ENCODE measurements around the gene PPP1R15B. TPM values are rescaled to one million over a fixed set of nuclear protein-coding genes. Genes with fewer than 3 reads are reported as not detected.

PPP1R15B gene
- polyA plus RNA-seq, 1 donor: 44.1 TPM

DNA sequence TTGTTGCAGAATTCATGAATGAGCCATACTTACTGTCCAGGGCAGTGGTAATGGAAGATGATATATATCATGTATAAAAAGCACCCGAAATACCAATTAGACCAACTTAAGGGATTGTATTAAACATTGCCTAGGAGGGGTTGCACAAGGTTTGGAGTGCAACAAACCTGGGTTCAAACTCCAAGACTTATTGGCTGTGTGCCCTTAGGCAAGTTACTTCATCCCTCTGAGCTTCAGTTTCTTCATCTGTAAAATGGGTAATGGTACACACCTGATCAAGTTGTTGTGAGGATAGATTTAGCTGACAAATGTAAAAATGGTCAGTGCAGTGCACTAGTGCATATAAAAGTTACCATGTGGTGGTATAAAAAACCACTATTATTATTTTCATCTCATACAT is 9.8 kb upstream of the PPP1R15B start:
- no peak for DNase-seq

DNA sequence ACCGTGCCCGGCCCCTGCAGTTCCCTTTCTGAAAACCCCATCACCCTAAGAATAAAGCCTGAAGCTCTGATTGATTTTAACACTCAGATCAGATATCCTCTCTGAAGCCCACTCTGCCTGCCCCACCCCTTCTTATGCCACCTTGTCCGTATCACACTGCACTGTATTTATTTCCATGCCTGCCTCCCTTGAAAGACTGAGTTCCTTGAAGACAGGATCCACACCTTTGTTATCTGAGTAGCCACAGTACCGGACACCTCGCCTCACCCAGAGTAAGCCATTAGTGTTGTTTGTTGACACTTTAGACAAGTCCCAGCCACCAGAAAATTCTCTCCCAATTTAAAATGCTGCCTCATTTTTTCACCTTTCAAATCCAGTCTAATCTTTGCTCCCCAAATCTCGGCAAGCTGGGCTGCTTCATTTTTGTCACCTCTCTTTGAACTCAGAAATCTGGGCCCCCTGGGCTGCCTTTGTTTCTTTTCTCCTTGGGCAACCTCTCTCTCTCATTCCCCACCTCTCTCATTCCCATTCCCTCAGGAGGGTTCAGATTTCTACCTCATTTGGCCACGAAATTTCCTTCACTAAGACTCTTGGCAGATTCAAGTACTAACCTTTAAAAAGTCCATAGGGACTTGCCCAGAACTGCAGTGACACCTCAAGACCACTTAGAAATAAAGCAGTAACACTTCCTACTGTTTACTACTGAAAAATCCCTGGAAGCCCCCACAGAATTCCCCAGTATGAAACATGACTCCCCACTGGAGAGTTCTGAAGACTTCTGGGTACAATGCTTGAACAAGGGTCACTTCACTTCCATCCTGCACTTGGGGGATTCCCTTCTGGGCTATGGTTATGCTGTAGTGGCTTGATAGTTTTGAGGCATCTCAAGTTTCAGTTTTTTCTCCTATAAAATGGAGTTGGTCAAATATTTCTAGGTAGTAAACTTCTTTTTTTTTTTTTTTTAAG is 8.7 kb upstream of the PPP1R15B start:
- no peak for DNase-seq

DNA sequence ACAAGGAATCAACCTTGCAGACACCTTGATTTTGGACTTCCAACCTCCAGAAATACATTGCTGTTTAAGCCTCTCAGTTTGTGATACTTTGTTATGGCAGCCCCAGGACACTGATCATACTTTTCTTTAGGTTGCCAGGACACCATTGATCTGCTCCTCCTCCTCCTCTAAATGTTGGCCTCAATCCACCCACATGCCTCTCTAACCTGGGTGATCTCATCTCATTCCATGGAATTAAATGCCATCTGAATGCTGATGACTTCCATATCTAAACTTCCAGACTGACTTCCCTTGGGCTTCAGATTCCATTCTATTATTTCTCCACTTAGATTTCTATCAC is 7.4 kb upstream of the PPP1R15B start:
- no peak for DNase-seq

DNA sequence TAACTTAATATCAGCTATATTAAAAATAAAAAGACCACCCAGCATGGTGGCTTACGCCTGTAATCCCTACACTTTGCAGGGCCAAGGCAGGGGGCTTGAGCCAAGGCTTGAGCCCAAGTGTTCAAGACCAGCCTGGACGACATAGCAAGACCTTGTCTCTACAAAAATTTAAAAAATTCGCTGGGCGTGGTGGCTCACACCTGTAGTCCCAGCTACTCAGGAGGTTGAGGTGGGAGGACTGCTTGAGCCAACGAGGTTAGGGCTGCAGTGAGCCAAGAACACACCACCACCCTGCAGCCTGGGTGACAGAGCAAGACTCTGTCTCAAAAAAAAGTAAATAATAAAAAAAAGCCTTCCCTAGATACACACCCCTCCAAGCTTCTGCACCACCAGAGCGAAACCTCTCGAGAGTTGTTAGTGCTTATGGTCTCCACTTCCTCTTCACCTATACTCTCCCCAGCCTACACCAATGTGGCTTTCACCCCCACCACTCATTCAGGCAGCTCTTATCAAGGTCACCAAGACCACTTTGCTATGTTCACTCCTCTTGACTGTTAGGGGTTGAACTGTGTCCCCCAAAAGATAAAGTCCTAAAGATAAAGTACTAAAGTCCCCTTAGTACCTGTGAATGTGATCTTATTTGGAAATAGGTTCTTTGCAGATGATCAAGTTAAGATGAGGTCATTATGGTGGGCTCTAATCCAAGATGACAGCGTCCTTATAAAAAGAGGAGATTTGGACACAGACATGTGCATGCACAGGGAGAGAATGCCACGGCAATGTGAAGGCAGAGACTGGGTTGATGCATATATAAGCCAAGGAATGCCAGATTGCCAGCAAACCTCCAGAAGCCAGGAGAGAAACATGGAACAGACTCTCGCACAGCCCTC is 6.8 kb upstream of the PPP1R15B start:
- DNase-seq: no peak

DNA sequence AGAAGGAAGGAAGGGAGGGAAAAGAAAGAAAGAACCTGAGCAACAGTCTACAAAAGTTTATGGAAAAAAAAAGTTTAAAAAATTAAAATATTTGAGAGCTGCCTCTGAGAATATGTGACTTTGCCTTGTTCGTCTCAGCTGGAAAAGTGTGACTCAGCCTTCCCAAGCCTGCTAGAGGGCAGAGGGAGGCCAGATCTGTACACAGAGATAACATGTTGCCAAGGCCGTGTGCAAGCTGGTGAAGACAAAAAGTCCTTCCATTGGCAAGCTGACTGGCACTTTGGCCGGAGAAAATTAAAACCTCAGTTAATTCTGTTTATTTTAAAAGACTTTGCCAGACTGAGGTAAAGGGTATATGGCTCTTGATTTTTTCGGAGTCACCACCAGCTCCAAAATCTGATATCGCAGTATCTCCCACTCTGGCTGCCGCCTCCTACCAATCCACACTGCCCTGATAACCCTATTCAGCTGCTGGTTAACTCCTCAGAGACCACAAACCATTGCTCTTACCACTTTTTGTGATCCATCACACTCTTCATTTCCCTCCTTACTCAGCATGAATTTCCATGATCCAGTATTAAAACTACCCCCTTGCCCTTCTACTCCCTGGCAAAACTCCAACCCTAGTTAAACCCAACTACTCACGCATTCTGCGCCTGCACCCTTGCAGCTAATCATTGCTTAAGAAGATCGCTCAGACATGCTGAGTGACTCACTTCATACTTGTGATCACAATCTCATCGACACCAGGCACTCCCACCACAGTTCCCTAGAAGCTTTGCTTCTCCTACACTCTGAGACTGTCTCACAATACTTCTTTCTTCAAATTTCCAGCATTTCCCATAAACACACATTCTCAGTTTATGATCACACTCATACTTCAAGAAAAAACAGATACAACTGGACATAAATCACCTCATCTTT is 5.7 kb upstream of the PPP1R15B start:
- DNase-seq: no peak

DNA sequence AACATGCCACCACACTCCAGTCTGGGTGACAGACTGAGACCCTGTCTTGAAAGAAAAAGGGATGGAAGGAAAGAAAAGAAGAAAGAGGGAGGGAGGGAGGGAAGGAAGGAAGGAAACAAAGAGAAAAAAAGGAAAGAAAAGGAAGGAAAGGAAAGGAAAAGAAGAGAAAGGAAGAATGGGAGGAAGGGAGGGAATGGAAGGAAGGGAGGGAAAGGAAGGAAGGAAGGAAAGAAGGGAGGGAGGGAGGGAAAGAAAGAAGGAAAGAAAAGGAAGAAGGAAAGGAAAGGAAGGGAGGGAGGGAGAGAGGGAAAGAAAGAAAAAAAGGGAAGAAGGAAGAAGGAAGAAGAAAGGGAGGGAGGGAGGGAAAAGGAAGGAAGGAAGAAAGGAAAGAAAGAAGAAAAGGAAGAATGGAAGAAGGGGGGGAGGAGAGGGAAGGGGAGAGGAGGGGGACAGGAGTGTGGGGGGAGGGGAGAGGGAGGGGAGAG is 5.0 kb upstream of the PPP1R15B start:
- no peak for DNase-seq

DNA sequence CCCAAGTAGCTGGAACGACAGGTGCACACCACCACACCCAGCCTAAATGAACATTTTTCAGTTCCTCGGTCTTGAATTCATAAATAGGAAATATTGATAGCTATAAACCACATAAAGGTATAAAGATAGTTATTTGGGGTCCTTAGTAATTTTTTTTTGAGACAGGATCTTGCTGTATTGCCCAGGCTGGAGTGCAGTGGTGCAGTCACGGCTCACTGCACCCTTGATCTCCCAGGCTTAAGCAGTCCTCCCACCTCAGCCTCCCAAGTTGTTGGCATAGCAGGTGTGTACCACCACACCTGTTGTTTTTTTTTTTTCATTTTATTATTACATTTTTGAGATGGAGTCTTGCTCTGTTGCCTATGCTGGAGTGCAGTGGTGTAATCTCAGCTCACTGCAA is 3.7 kb upstream of the PPP1R15B start:
- no peak for DNase-seq

DNA sequence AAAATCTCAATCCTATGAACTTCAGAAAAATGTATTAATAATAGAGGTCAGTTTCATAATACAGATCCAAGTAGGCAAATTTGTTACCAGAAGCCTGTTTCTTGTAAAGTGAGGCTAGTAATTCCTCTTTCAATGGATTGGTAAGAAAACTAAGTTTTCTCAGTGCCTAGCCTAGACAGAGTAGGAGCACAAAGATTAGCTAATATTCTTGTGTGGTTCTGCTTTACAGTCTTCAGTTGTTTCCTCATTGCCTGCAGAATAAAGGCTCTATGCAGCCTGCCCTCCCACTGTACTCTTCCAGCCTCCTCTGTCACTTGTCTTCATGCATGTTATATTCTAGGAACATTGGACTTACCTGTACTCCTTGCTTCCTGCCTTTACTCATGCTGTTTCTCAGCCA is 2.4 kb upstream of the PPP1R15B start:
- DNase-seq: no peak

DNA sequence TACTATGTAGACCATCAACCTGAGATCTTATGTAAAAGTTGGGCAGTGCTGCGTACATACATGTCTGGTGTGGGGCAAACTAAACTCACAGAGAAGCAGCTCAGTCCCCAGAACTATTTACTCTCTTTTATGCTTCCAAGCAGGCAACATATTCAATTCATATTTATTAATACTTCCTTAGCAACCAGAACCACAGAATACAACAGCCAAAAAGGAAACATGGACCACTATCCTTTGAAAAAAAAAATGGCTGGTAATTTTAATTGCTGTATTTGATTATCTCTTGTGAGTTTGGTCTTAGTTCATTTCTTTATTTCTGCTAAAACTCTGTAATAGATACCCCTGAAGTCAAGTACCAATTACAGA is 1.5 kb upstream of the PPP1R15B start:
- DNase-seq: no peak

DNA sequence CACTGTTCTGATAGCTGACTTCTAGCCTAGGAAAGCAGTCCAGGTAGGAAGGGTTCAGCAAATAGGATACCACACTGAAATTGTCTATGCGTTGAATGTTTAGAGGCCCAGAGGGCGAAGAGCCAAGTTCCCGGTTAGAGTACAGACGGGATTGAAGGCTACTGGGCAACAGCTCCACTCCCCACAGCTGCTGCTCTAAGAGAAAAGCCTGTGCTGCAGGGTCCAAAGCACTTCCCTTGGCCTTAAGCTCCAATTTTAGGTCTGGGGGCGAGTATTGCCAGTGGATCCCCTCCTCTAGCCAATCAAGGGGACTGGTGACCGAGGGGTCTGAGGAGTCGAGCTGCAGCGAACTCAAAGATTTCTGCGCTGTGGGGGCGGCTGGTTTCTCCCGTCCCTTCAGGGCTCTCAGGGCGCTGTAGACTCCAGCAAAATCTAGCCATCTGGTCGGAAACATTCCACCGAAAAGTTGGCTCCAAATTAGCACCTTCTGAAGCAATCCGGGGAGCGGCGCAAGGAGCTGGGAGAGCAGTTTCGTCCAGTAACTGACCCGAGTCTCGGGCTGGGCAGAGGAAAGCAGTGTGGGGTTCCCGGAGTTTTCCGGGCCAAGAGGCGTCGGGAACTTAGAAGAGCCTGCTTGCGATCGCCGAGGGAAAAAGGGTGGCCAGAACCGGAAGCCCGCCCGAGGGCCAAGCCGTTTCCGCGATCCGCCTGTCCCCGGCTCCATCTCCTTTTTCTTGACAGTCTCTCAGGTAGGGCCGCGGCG is 748 bp downstream of the PPP1R15B start:
- DNase-seq: peak; percentile 57

DNA sequence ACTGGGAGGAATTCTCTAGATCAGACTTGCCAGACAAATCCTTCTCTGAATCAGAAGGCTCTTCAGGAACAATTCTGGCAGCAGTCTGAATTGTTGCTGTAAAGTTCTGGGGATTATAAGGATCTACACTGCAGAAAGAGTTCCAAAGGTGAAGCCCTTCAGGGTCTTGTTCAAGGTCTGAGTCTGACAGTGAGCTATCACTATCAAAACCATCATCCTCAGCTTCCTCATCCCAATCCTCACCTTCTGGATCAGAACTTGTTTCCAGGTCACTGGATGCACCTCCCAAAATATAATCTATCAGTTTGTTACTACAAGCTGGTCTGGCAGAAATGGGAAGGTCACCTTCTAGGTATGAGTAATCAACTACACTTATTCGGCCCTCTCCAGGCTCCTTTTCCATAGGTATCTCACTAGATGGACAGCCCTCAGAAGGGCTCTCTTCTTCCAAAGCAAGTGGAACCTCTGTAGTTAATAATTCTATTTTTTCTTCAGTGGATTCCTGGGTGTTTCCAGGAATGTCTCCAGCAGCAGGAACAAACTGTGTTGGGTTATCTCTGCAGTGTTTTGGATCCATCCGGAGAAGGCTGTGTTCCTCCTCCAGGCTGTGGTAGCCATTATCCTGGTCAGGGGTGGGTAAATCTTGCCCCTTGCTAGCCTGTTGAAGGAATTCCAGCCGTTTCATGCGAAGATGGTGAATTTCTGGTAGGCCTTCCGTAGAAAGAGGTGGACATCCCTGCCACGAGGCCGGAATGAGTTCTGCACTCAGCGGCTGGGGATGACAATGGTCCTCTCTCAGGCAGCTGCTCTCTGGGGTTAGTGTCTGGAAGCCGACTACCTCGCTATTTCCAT is 1.6 kb downstream of the PPP1R15B start:
- DNase-seq: no peak

DNA sequence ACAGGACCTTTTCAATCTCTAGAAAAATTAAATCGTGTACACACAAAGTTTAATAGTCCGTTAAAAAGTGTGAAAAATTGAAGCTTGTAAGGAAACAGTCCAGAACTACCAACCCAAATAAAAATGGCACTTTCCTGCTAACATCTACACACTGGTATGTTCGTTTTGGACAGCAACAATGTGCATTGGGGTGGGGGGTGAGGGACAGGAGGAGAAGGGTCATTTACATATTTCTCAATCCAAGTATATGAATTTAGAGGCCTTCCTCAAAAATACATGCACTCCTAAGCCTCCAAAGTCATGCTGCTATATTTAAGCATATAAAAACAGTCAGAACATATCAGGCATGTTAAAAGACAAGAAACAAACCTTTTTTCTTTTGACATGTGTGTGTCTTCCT is 2.5 kb downstream of the PPP1R15B start:
- no peak for DNase-seq

DNA sequence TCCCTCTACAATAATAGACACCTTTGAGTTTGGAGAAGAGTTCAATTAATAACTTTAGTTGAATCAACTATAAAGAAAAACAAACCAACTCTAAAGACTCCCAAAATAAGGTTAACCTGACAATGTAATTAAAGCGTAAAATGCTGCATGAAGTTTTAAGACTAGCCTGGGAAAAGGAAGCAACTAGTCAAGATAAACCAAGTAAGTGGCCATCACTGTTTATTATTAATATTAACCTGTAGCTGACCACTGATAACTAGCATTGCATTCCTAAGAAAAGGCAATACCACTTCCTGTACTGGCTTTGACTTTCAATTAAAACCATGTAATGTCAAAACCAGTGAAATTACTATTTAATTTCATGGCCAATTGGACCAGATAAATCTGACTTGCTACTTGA is 3.0 kb downstream of the PPP1R15B start:
- DNase-seq: no peak

DNA sequence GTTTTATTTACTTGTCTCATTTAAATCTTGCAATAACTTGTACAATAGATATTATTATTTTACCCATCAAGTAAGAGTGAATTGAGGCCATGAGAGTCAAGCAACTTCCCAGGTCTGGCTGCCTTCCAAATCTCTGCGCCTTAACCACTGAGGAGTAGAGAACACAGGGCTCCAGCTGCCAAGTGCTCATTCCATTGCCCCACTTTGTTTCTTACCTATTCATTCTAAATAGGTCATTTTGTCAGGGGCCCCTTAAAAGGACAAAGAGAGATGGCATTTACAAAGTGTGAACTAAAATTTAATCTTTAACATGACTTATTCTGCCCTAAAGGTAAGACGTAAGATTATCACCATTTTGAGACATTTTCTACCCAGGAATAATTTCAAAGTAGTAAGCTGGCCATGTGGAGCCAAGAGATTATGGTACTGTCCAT is 3.5 kb downstream of the PPP1R15B start:
- peak; percentile 46 for DNase-seq

DNA sequence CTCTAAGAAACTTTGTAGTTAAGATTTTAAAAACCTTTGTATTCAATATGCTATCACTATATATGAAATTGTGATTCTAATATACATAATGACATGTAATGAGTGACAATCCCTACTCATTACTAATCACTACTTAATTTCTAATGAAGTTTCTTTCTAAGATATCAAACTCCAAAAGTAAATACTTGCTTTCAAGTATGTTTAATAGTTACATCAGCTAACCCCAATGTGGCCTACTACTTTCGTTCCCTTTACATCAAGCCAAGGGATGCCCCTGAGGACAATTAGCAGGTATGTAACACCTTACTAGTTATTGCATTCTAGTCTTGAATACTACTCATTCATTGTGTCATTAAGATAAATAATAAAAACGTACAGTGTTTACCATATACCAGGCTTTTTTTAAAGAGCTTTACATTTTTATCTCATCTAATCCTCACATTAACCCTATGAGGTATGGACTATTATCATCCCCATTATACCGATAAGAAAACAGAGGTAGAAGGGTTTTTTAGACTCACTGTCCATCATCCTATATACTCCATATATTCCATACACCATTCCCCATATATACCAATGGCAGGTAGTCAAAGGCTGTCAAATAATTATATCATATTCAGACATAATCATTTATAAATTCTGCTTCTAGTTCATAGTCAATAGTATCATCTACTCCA is 4.2 kb downstream of the PPP1R15B start:
- DNase-seq: no peak

DNA sequence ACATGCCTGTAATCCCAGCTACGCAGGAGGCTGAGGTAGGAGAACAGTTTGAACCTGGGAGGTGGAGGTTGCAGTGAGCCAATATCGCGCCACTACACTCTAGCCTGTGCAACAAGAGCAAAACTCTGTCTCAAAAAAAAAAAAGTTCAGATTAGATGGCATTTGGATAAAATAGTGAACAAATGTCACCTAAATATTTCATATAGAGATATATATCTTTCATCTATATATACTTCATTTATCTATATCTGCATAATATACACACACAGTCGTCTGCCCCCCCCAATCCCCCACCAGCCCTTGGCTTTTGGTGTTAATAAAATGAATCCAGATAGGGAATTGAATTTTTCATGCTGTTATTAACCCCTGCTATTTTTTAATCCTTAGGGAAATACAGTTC is 5.0 kb downstream of the PPP1R15B start:
- no peak for DNase-seq

DNA sequence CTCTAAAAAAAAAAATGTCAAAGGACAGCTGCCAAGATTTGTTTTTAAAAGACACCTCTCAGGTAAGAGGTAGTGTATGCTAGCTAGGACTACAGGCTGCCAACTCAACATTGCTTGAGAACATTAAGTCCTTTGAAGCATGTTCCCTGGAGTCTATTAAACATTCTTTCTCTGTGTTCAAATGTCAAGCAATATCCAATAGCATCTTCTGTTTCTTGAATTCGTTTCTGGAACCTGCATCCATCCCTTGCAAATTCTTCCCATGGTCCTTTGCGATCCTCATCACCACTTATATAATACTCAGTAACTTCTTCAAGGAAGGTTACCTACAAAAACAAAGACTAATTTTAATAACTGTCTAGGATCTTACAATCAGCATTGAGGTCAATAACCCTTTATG is 5.6 kb downstream of the PPP1R15B start:
- DNase-seq: no peak

DNA sequence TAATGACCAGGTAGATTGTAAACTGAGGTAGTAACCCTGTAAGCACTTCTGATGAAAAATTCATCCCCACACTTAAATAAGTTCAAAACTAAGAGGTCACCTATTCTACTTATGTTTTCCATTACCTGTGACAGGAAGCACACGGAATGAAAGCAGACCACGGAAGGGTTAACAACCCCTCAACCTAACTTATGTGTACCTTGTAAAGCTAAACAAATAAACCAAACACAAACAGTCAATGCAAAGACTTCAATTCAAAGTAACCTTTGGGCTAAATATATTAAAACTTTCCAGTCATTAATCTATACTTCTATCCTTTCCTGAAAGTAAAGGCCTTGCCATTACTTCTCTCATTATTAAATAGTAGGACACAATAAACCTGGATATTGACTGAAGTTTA is 7.0 kb downstream of the PPP1R15B start:
- no peak for DNase-seq

DNA sequence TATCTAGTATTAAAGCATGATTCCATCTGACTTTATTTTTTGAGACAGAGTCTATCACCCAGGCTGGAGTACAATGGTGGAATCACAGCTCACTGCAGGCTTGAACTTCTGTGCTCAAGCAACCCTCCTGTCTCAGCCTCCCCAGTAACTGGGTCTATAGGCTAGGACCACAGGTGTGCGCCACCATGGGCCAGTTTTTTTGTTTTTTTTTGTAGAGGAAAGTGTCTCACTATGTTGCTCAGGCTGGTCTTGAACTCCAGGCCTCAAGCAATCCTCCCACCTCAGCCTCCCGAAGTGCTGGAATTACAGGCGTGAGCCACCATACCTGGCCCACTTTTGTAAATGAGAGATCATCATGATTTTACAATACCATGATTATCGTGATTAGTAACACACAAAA is 9.2 kb downstream of the PPP1R15B start:
- DNase-seq: no peak

DNA sequence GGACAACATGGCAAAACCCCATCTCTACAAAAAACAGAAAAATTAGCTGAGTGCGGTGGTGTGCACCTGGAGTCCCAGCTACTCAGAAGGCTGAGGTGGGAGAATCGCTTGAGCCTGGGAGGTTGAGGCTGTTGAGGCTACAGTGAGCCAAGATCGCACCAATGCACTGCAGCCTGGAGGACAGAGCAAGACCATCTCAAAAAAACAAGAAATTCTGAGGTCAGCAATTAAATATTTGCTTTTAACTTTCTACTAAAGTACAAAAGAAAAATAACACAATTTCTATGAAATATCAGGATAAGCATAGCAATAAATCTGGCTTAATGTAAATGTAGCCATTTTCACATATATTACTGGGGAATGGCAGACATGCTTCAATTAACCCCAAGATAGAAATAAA is 9.9 kb downstream of the PPP1R15B start:
- DNase-seq: no peak

Measured in left kidney (tissue), 2 donors.